Osteoblast (primary cell): ENCODE data around the gene ASB9. TPM values are rescaled to one million over a fixed set of nuclear protein-coding genes. Genes with fewer than 3 reads are reported as not detected.

ENCODE experiments used
- DNase-seq: peaks from one replicate; pipeline ENCODE4 v3.0.0; 2011; ENCODE audit warnings: low spot score, mixed read lengths; ENCODE audit not compliant: insufficient read length; ENCODE audit errors: missing footprints
- H2AFZ ChIP-seq: 2 replicates; pipeline ENCODE4 v1.6.0; 2011; ENCODE audit warnings: mild to moderate bottlenecking, low read length
- H3K27ac ChIP-seq: 2 replicates; pipeline ENCODE4 v1.5.1; 2011; ENCODE audit warnings: mild to moderate bottlenecking, low read depth, low read length, moderate library complexity
- H3K27me3 ChIP-seq: 2 replicates; pipeline ENCODE4 v1.6.0; 2012; ENCODE audit warnings: mild to moderate bottlenecking, control low read depth, inconsistent platforms, low read length, moderate library complexity; ENCODE audit not compliant: insufficient read depth
- H3K36me3 ChIP-seq: 2 replicates; pipeline ENCODE4 v1.5.1; 2011; ENCODE audit warnings: mild to moderate bottlenecking, low read length, control low read depth, moderate library complexity; ENCODE audit not compliant: insufficient read depth
- H3K4me1 ChIP-seq: 2 replicates; pipeline ENCODE4 v1.5.1; 2011; ENCODE audit warnings: mild to moderate bottlenecking, low read length, control low read depth, moderate library complexity; ENCODE audit not compliant: insufficient read depth
- H3K4me2 ChIP-seq: 2 replicates; pipeline ENCODE4 v1.6.0; 2011; ENCODE audit warnings: mild to moderate bottlenecking, low read length; ENCODE audit not compliant: insufficient read depth
- H3K4me3 ChIP-seq: fragments of 200-600 bp; sonication (generic); 3 replicates; pipeline ENCODE4 v1.5.1; 2012; ENCODE audit warnings: mild to moderate bottlenecking, low read length, inconsistent platforms; ENCODE audit not compliant: insufficient read depth
- H3K79me2 ChIP-seq: 2 replicates; pipeline ENCODE4 v1.6.0; 2012; ENCODE audit warnings: mild to moderate bottlenecking, low read length, control low read depth, inconsistent platforms; ENCODE audit not compliant: insufficient read depth
- H3K9me3 ChIP-seq: 2 replicates; pipeline ENCODE4 v1.5.1; 2011; ENCODE audit warnings: low read depth, low read length, control low read depth
- H4K20me1 ChIP-seq: 2 replicates; pipeline ENCODE4 v1.6.0; 2012; ENCODE audit warnings: mild to moderate bottlenecking, low read length, control low read depth; ENCODE audit not compliant: insufficient read depth
- CTCF ChIP-seq: IDR thresholded peaks from 2 replicates; pipeline ENCODE4 v1.5.1; 2011; ENCODE audit warnings: mild to moderate bottlenecking, low read depth, low read length, moderate library complexity; ENCODE audit errors: extremely low read depth
- total RNA-seq: library from RNA; depleted of rRNA; stranded (reverse); fragments of >200 nt; gene quantifications from 2 replicates; pipeline ENCODE4 v1.2.3, GENCODE V29; 2012

ASB9 gene
- total RNA-seq, 1 donor: not detected

DNA sequence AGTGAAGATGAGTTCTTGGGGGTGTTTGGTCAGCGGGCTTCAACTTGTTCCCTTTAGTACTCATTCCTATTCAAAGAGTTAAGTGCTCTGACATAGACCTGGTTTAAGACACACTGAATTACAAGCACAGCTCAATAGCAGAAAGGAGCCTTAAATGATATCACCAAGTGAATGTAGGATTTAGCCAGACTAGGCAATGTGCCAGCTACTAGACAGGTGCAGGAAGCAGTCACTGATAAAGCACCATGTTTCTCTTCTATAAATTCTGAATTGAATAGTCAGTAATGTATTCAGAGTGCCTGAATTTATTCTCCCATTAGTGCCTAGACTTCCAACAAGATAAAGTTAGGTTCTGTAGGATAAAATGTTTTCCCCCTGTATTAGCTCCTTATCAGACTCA lies 63.6 kb downstream of the ASB9 start:
- no peaks in the 10 kb centered on the region for H4K20me1 ChIP-seq
- H3K4me3 ChIP-seq: no peak overlapping the region
- no peaks in the 10 kb centered on the region for H3K36me3 ChIP-seq
- DNase-seq: no peak
- no peak overlapping the region for H3K4me2 ChIP-seq
- no peaks in the 10 kb centered on the region for H3K4me1 ChIP-seq
- TF ChIP-seq CTCF: no peak
- H2AFZ ChIP-seq: no peak overlapping the region
- no peaks in the 10 kb centered on the region for H3K79me2 ChIP-seq
- H3K27ac ChIP-seq: no peak overlapping the region
- H3K9me3 ChIP-seq: no peaks in the 10 kb centered on the region
- H3K27me3 ChIP-seq: no peaks in the 10 kb centered on the region

- Histone ChIP-seq H3K36me3 (no peaks in the 10 kb centered on the region), H3K9me3 (no peaks in the 10 kb centered on the region), H3K4me3 (no peak overlapping the region), H3K4me1 (no peaks in the 10 kb centered on the region), H3K79me2 (no peaks in the 10 kb centered on the region), H4K20me1 (no peaks in the 10 kb centered on the region), H2AFZ (no peak overlapping the region), H3K4me2 (no peak overlapping the region), H3K27me3 (no peaks in the 10 kb centered on the region), H3K27ac (no peak overlapping the region)
- no peak for TF ChIP-seq CTCF
- DNase-seq: no peak
These were observed 65.6 kb downstream of the ASB9 start for GRCh38 chrX:15204130-15204751.

DNA sequence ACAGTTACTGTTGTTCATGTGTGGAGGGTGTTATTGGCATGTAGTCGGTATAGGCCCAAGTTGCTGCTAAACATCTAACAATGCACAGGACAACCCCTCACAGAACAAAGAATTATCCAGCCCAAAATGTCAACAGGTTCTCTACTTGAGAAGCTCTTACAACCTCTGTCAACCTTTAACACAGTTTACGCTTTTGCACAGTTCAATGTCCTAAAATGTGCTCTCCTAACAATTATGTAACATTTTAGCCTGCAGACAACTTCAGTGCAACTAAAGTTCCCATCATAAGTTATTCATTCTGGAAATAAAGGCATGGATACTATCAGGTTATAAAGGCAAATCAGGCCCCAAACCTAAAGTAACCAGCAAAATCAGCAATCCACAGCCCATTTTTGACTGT lies 66.2 kb downstream of the ASB9 start:
- H3K4me1 ChIP-seq: no peaks in the 10 kb centered on the region
- no peak for TF ChIP-seq CTCF
- no peaks in the 10 kb centered on the region for H4K20me1 ChIP-seq
- H3K27me3 ChIP-seq: no peaks in the 10 kb centered on the region
- no peaks in the 10 kb centered on the region for H3K36me3 ChIP-seq
- no peak overlapping the region for H3K27ac ChIP-seq
- no peak overlapping the region for H3K4me3 ChIP-seq
- H2AFZ ChIP-seq: no peak overlapping the region
- no peak overlapping the region for H3K4me2 ChIP-seq
- no peaks in the 10 kb centered on the region for H3K79me2 ChIP-seq
- no peak for DNase-seq
- no peaks in the 10 kb centered on the region for H3K9me3 ChIP-seq

DNA sequence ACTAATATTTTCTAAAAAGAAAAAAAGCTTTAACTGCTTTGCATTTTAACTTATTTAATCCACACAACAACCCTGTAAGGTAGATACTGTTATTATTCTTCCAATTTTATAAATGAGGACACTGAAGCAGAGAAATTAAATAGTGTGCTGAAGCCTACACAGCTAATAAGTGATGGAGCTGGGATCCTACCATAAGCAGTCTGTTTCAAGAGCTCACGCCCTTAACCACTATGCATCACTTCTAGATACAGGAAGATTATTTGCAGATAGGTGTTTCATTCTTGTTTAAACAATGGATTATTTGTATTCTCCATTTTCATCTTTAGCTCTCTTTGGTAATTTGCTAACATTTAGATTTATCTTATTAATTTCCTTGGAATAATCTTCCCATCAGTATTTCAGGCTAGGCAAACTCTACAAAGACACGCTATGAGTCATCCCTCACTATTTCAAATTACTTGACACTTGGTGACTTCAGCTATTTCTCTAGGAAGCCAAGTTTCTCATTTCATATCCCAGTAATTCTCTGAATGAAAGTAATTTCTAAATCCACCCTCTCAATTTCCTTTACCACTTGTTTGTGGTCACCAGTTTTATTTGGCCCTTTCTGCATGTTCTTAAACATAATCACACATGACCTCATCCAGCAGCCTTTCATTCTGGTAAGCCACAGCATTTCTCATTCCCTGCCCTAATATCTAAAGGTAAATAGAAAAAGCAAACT lies 67.3 kb downstream of the ASB9 start:
- H3K4me3 ChIP-seq: no peak overlapping the region
- H3K36me3 ChIP-seq: no peaks in the 10 kb centered on the region
- H3K9me3 ChIP-seq: no peaks in the 10 kb centered on the region
- H3K27ac ChIP-seq: no peak overlapping the region
- no peak for DNase-seq
- no peaks in the 10 kb centered on the region for H3K4me1 ChIP-seq
- no peak for TF ChIP-seq CTCF
- no peaks in the 10 kb centered on the region for H3K27me3 ChIP-seq
- H3K79me2 ChIP-seq: no peaks in the 10 kb centered on the region
- H4K20me1 ChIP-seq: no peaks in the 10 kb centered on the region
- no peak overlapping the region for H2AFZ ChIP-seq
- H3K4me2 ChIP-seq: no peak overlapping the region
